Vagina (tissue), 2 donors: ENCODE measurements around the gene GTF3C4. TPM values are rescaled to one million over a fixed set of nuclear protein-coding genes. Genes with fewer than 3 reads are reported as not detected.
"Not testable (repeated sequence)": the region's sequence is repeated elsewhere in the genome, so short reads cannot be mapped to it uniquely, and the experiment has no call there.

Experiments used
- DNase-seq, 2 donors: peaks; one replicate each; pipeline ENCODE4 v3.0.0-alpha.2; 2017; ENCODE audit errors: extremely low spot score in 2 of 2
- H3K27ac ChIP-seq: fragments of 200-600 bp; sonication (generic); one replicate; pipeline ENCODE4 v1.5.1; 2019
- H3K27me3 ChIP-seq: fragments of 200-600 bp; sonication (generic); one replicate; pipeline ENCODE4 v1.5.1; 2019
- H3K36me3 ChIP-seq, 2 donors: fragments of 200-600 bp; sonication (generic); one replicate each; pipeline ENCODE4 v1.5.1; 2017 to 2019
- H3K4me1 ChIP-seq: fragments of 200-600 bp; sonication (generic); one replicate; pipeline ENCODE4 v1.5.1; 2019
- H3K4me3 ChIP-seq, 2 donors: fragments of 200-600 bp; sonication (generic); 1 replicate in 1 of 2; 2 replicates in 1 of 2; pipeline ENCODE4 v1.5.1; 2016 to 2019
- H3K9me3 ChIP-seq: fragments of 200-600 bp; sonication (generic); one replicate; pipeline ENCODE4 v1.5.1; 2019
- CTCF ChIP-seq, 3 experiments: fragments of 450-650 bp in 2 of 3; fragments of 200-600 bp in 1 of 3; sonication (generic) in 1 of 3; IDR thresholded peaks; one replicate each; pipeline ENCODE4 v1.5.1; 2017 to 2019; ENCODE audit warnings: antibody characterized with exemption in 3 of 3, mild to moderate bottlenecking in 2 of 3, moderate library complexity in 2 of 3
- POLR2A ChIP-seq, 2 donors: fragments of 450-650 bp; IDR thresholded peaks; one replicate each; pipeline ENCODE4 v1.6.1; 2017; ENCODE audit warnings: antibody characterized with exemption in 2 of 2, mild to moderate bottlenecking in 2 of 2, moderate library complexity in 2 of 2
- POLR2AphosphoS5 ChIP-seq, 2 donors: sonication (generic); formaldehyde crosslinking; IDR thresholded peaks; one replicate each; pipeline ENCODE4 v1.9.0; 2017; ENCODE audit warnings: antibody characterized with exemption in 2 of 2, mild to moderate bottlenecking in 2 of 2, low read depth in 1 of 2; ENCODE audit not compliant: insufficient read depth in 1 of 2
- intact Hi-C: fragments of 100-400 bp; cut with DNase I; formaldehyde crosslinking; loops from one replicate; pipeline ENCODE4 v1.15.1; 2023
- total RNA-seq: library from RNA; depleted of rRNA; stranded (reverse); fragments of >200 nt; gene quantifications from one replicate; pipeline ENCODE4 v1.2.3, GENCODE V29; 2016

Gene GTF3C4
- total RNA-seq, 1 donor from 2014 or later: 8.8 TPM

- no peak for DNase-seq
These were observed 38.6 kb downstream of the GTF3C4 start for GRCh38 chr9:132708769-132709430.

GRCh38 chr9:132710333-132710732 is 40.1 kb downstream of the GTF3C4 start:
- Histone ChIP-seq H3K4me1 (no peaks in the 10 kb centered on the region), H3K36me3 (no peaks in the 10 kb centered on the region), H3K27ac (no peak overlapping the region), H3K9me3 (no peaks in the 10 kb centered on the region), H3K27me3 (no peaks in the 10 kb centered on the region), H3K4me3 (no peak overlapping the region)
- no peak for DNase-seq
- no peak for TF ChIP-seq CTCF (IDR thresholded peaks at IDR 0.05)
- TF ChIP-seq POLR2AphosphoS5 (IDR thresholded peaks at IDR 0.05; ENCODE audit: insufficient read depth in 1 of 2, low read depth in 1 of 2): no peak
- TF ChIP-seq POLR2A (IDR thresholded peaks at IDR 0.05): no peak
- intact Hi-C loops: no loop called here

More at GRCh38 chr9:132708769-132709430, 38.6 kb downstream of the GTF3C4 start:
- no peaks in the 10 kb centered on the region for H3K27me3 ChIP-seq
- TF ChIP-seq CTCF (IDR thresholded peaks at IDR 0.05) (no peak), POLR2AphosphoS5 (IDR thresholded peaks at IDR 0.05; ENCODE audit: insufficient read depth in 1 of 2, low read depth in 1 of 2) (no peak), POLR2A (IDR thresholded peaks at IDR 0.05) (no peak)
- H3K4me3 ChIP-seq: no peak overlapping the region
- H3K9me3 ChIP-seq: no peaks in the 10 kb centered on the region
- no peak overlapping the region for H3K27ac ChIP-seq
- intact Hi-C loops: no loop called here
- H3K36me3 ChIP-seq: no peaks in the 10 kb centered on the region
- no peaks in the 10 kb centered on the region for H3K4me1 ChIP-seq

DNA sequence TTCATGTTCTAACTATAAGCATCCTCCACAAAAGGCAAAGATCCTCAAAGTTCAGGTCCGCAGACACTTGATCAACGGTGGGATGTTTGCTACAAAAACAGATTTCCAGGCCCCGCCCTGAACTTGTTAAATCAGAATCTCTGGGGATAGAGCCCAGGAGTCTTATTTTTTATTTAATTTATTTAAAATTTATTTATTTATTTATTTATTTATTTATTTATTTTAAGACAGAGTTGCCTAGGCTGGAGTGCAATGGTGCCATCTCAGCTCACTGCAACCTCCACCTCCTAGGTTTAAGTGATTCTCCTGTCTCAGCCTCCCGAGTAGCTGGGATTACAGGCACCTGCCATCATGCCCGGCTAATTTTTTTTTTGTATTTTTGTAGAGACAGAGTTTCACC is 40.9 kb downstream of the GTF3C4 start:
- H3K36me3 ChIP-seq, H3K27ac ChIP-seq, H3K9me3 ChIP-seq, intact Hi-C loops, H3K4me1 ChIP-seq, DNase-seq, H3K4me3 ChIP-seq, H3K27me3 ChIP-seq: not testable (repeated sequence)

- intact Hi-C loops: no loop called here
- Histone ChIP-seq H3K4me3 (no peak overlapping the region), H3K27me3 (no peaks in the 10 kb centered on the region), H3K9me3 (no peaks in the 10 kb centered on the region), H3K4me1 (no peaks in the 10 kb centered on the region), H3K27ac (no peak overlapping the region), H3K36me3 (no peaks in the 10 kb centered on the region)
- DNase-seq: no peak
- TF ChIP-seq POLR2AphosphoS5 (IDR thresholded peaks at IDR 0.05; ENCODE audit: insufficient read depth in 1 of 2, low read depth in 1 of 2): no peak
- TF ChIP-seq POLR2A (IDR thresholded peaks at IDR 0.05): no peak
- TF ChIP-seq CTCF (IDR thresholded peaks at IDR 0.05): no peak
These were observed 41.6 kb downstream of the GTF3C4 start for GRCh38 chr9:132711846-132712245.

DNA sequence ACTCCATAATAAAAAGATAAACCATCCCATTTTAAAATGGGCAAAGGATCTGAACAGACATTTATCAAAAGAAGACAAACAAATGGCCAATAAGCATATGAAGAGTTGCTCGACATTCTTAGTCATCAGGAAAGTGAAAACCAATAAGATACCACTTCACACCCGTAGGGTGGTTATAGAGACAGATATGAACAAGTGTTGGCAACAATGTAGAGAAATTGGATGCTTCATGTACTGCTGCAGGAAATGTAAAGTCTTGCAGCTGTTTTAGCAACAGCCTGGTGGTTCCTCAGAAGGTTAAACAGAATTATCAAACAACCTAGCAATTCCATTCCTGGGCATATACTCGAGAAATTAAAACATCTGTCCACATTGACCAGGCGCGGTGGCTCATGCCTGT is 42.5 kb downstream of the GTF3C4 start:
- H3K9me3 ChIP-seq: no peaks in the 10 kb centered on the region
- no peak for TF ChIP-seq POLR2AphosphoS5 (IDR thresholded peaks at IDR 0.05; ENCODE audit: insufficient read depth in 1 of 2, low read depth in 1 of 2)
- no peak for TF ChIP-seq POLR2A (IDR thresholded peaks at IDR 0.05)
- no peak for TF ChIP-seq CTCF (IDR thresholded peaks at IDR 0.05)
- intact Hi-C loops: no loop called here
- DNase-seq: no peak
- H3K36me3 ChIP-seq: no peaks in the 10 kb centered on the region
- H3K27me3 ChIP-seq: no peaks in the 10 kb centered on the region
- H3K27ac ChIP-seq: no peak overlapping the region
- H3K4me3 ChIP-seq: no peak overlapping the region
- no peaks in the 10 kb centered on the region for H3K4me1 ChIP-seq
